Parathyroid adenoma (tissue), 2 donors: ENCODE measurements around the gene HOXB3.
A peak's percentile ranks its signal among the peaks of the same experiment; 100 is the strongest.

Source experiments
- H2AFZ ChIP-seq: fragments of 300-600 bp; sonication (generic); one replicate; pipeline ENCODE4 v1.7.0; 2017; ENCODE audit warnings: antibody characterized with exemption, mild to moderate bottlenecking
- H3K27ac ChIP-seq: fragments of 300-600 bp; sonication (generic); one replicate; pipeline ENCODE4 v1.7.0; 2017
- H3K27me3 ChIP-seq: fragments of 300-600 bp; sonication (generic); one replicate; pipeline ENCODE4 v1.7.0; 2017; ENCODE audit warnings: low read length; ENCODE audit not compliant: control insufficient read depth, insufficient read depth
- H3K36me3 ChIP-seq: fragments of 300-600 bp; sonication (generic); one replicate; pipeline ENCODE4 v1.7.0; 2017; ENCODE audit warnings: low read length; ENCODE audit not compliant: control insufficient read depth, insufficient read depth
- H3K4me1 ChIP-seq: fragments of 300-600 bp; sonication (generic); one replicate; pipeline ENCODE4 v1.7.0; 2017; ENCODE audit warnings: control low read depth
- H3K4me2 ChIP-seq: fragments of 300-600 bp; sonication (generic); one replicate; pipeline ENCODE4 v1.7.0; 2017; ENCODE audit warnings: low read length
- H3K4me3 ChIP-seq: fragments of 300-600 bp; sonication (generic); one replicate; pipeline ENCODE4 v1.7.0; 2017; ENCODE audit warnings: low read depth, low read length
- H3K79me2 ChIP-seq: fragments of 300-600 bp; sonication (generic); one replicate; pipeline ENCODE4 v1.7.0; 2017; ENCODE audit warnings: control low read depth
- H3K9ac ChIP-seq: fragments of 300-600 bp; sonication (generic); one replicate; pipeline ENCODE4 v1.7.0; 2017; ENCODE audit warnings: mild to moderate bottlenecking
- H3K9me3 ChIP-seq: fragments of 300-600 bp; sonication (generic); one replicate; pipeline ENCODE4 v1.7.0; 2017; ENCODE audit warnings: low read length; ENCODE audit not compliant: control insufficient read depth
- CTCF ChIP-seq: fragments of 300-600 bp; sonication (generic); IDR thresholded peaks from one replicate; pipeline ENCODE4 v1.7.0; 2017; ENCODE audit warnings: antibody characterized with exemption, mild to moderate bottlenecking
- donor health status: primary hyperparathyroidism.

Gene HOXB3

DNA sequence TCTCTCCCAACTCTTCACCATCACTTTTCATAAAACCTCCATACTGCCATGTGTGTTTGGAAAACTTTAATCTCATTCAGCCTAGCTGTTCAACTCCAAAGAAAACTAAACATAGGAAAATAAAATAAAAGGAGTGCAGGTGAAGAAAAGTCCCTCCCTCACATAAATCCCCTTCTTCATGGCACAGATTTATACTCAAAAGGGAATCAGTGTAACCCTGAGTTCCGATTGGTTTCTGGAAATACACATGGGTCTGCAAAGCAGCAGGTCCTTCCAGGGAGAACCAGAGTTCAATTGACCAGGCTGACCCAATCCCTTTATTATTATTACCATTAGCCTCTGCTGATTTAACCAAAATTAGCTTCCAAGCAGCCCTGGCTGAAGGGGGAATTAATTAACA is 36.2 kb downstream of the HOXB3 start:
- H3K79me2 ChIP-seq: no peaks in the 10 kb centered on the region
- H3K9ac ChIP-seq: no peak overlapping the region
- H3K27ac ChIP-seq: no peak overlapping the region
- H3K4me3 ChIP-seq: peak overlapping the region; percentile 71
- no peaks in the 10 kb centered on the region for H3K9me3 ChIP-seq
- H3K4me1 ChIP-seq: no peaks in the 10 kb centered on the region
- no peak overlapping the region for H2AFZ ChIP-seq
- no peak for TF ChIP-seq CTCF
- no peaks in the 10 kb centered on the region for H3K27me3 ChIP-seq
- no peaks in the 10 kb centered on the region for H3K36me3 ChIP-seq
- H3K4me2 ChIP-seq: peak overlapping the region; percentile 82

DNA sequence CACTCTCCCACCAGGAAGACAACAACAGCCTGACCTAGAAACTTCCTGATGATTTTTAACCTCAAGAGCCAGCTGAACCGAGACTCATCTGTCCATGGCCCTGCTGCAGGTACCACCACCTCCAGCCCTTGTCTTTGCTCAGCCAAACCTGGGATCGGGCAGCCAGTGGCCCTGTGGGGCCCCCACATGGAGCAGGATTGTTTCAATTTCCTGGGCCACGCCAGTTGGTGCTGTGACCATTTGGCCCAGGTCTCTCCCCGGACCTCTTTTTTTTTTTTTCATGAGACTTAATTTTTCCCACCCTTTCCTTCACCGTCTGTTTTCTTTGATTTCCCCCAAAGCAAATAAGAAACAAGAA is 36.9 kb downstream of the HOXB3 start:
- Histone ChIP-seq H3K4me3 (peak overlapping the region; percentile 71), H3K4me1 (no peaks in the 10 kb centered on the region), H3K9me3 (no peaks in the 10 kb centered on the region), H3K9ac (no peak overlapping the region), H3K4me2 (no peak overlapping the region), H3K79me2 (no peaks in the 10 kb centered on the region), H2AFZ (no peak overlapping the region), H3K27ac (no peak overlapping the region), H3K27me3 (no peaks in the 10 kb centered on the region), H3K36me3 (no peaks in the 10 kb centered on the region)
- TF ChIP-seq CTCF: no peak

- Histone ChIP-seq H2AFZ (no peak overlapping the region), H3K36me3 (no peaks in the 10 kb centered on the region), H3K27ac (no peak overlapping the region), H3K4me2 (no peak overlapping the region), H3K27me3 (no peaks in the 10 kb centered on the region), H3K9me3 (no peaks in the 10 kb centered on the region), H3K9ac (no peak overlapping the region), H3K4me3 (no peak overlapping the region), H3K4me1 (no peaks in the 10 kb centered on the region), H3K79me2 (no peaks in the 10 kb centered on the region)
- TF ChIP-seq CTCF: no peak
These were observed 37.4 kb downstream of the HOXB3 start for GRCh38 chr17:48552466-48553189.

DNA sequence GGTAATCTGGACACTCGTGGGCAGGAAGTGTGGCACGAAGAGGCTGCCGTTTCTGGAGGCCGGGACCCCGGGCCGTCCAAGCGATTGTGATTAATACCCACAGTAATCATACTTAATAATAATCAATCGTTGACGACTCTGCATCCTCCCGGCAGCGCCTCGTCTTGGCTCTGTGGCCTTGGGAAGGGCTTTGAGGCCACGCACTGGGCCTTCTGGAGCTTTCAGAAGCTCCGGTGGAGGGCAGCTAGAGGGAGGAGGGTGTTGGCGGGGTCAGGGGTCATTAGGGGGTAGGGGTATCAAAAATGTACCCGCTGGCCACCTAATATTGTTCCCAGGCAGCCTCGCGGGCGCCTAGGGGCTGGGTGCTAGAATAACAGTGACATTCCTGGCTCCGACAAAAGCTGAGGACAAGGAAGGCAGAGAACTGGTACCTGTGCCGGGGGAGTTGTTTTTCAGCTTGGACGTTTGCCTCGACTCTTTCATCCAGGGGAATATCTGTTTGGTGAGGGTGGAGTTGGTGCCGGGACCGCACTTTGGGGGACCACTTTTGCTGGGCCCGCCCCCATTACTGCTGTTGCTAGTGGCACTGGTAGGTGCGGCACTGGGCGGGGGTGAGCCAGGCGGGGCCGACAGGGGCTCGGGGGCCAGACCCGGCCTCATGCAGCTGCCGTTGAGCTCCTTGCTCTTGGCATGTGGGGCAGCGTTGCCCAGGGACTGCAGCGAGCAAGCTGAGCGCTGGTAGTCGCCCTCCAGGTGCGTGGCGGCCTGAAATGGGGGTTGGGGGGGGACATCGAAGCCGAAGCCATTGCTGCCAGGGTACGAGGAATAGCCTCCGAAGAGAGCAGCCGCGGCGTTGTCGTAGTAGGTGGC is 38.2 kb downstream of the HOXB3 start:
- H3K27me3 ChIP-seq: no peaks in the 10 kb centered on the region
- H3K4me3 ChIP-seq: no peak overlapping the region

More for the DNA sequence above, 38.2 kb downstream of the HOXB3 start:
- Histone ChIP-seq H2AFZ (no peak overlapping the region), H3K4me1 (no peaks in the 10 kb centered on the region), H3K79me2 (no peaks in the 10 kb centered on the region), H3K4me2 (no peak overlapping the region), H3K9me3 (no peaks in the 10 kb centered on the region), H3K9ac (no peak overlapping the region), H3K36me3 (no peaks in the 10 kb centered on the region), H3K27ac (no peak overlapping the region)
- TF ChIP-seq CTCF: no peak
